Fibroblast of lung (primary cell): ENCODE data around the gene ANKH. TPM values are rescaled to one million over a fixed set of nuclear protein-coding genes. Genes with fewer than 3 reads are reported as not detected.

Source experiments
- DNase-seq, 2 donors: peaks; one replicate each; pipeline versions ENCODE4 v3.0.0 to v3.0.0-alpha.2; 2010; ENCODE audit warnings: low read depth in 2 of 2
- H2AFZ ChIP-seq: 2 replicates; pipeline ENCODE4 v1.5.1; 2012; ENCODE audit warnings: low read length, control low read depth, inconsistent platforms
- H3K27ac ChIP-seq: 2 replicates; pipeline ENCODE4 v1.5.1; 2011; ENCODE audit warnings: low read length, control low read depth; ENCODE audit not compliant: insufficient read depth
- H3K27me3 ChIP-seq: 2 replicates; pipeline ENCODE4 v1.5.1; 2011; ENCODE audit warnings: mild to moderate bottlenecking, low read length; ENCODE audit not compliant: control insufficient read depth, insufficient read depth
- H3K36me3 ChIP-seq: 2 replicates; pipeline ENCODE4 v1.5.1; 2011; ENCODE audit warnings: low read length; ENCODE audit not compliant: control insufficient read depth, insufficient read depth
- H3K4me1 ChIP-seq: 2 replicates; pipeline ENCODE4 v1.5.1; 2011; ENCODE audit warnings: low read length; ENCODE audit not compliant: control insufficient read depth, insufficient read depth; ENCODE audit errors: extremely low read depth
- H3K4me2 ChIP-seq: 2 replicates; pipeline ENCODE4 v1.5.1; 2011; ENCODE audit warnings: low read length, control low read depth; ENCODE audit not compliant: insufficient read depth; ENCODE audit errors: extremely low read depth
- H3K4me3 ChIP-seq, 4 experiments: fragments of 200-600 bp in 1 of 4; sonication (generic) in 1 of 4; replicated peaks in 1 of 4; 2 replicates each; pipeline ENCODE4 v1.5.1; 2011 to 2016; ENCODE audit warnings: low read length in 4 of 4, low read depth in 3 of 4, mild to moderate bottlenecking in 3 of 4, control low read depth in 2 of 4, inconsistent platforms in 1 of 4, mixed read lengths in 1 of 4; ENCODE audit not compliant: insufficient read depth in 1 of 4; ENCODE audit errors: control extremely low read depth in 1 of 4
- H3K79me2 ChIP-seq: 2 replicates; pipeline ENCODE4 v1.5.1; 2012; ENCODE audit warnings: mild to moderate bottlenecking, low read length, inconsistent platforms; ENCODE audit not compliant: control insufficient read depth, insufficient read depth
- H3K9ac ChIP-seq: 2 replicates; pipeline ENCODE4 v1.5.1; 2011; ENCODE audit warnings: mild to moderate bottlenecking, low read length, control low read depth; ENCODE audit not compliant: insufficient read depth
- H3K9me3 ChIP-seq: 2 replicates; pipeline ENCODE4 v1.5.1; 2012; ENCODE audit warnings: low read depth, low read length; ENCODE audit not compliant: control insufficient read depth, insufficient read depth
- H4K20me1 ChIP-seq: 2 replicates; pipeline ENCODE4 v1.5.1; 2011; ENCODE audit warnings: low read length; ENCODE audit not compliant: control insufficient read depth, insufficient read depth; ENCODE audit errors: extremely low read depth
- CTCF ChIP-seq, 2 donors: IDR thresholded peaks in 1 of 2; conservative IDR thresholded peaks in 1 of 2; 1 replicate in 1 of 2; 2 replicates in 1 of 2; pipeline ENCODE4 v1.5.1; 2011 to 2012; ENCODE audit warnings: low read length in 2 of 2, control low read depth in 1 of 2, inconsistent platforms in 1 of 2, low read depth in 1 of 2, mild to moderate bottlenecking in 1 of 2
- EZH2 ChIP-seq: IDR thresholded peaks from 2 replicates; pipeline ENCODE4 v1.5.1; 2012; ENCODE audit warnings: low read length, control low read depth, mild to moderate bottlenecking; ENCODE audit errors: missing control alignments
- polyA plus RNA-seq, 2 donors: library from polyadenylated mRNA; depleted of rRNA in 1 of 2; stranded (reverse) in 1 of 2; unstranded in 1 of 2; fragments of >200 nt; gene quantifications; 2 replicates each; pipeline ENCODE4 v1.2.1, GENCODE V29; 2011 to 2012; ENCODE audit warnings: missing spikeins in 1 of 2
- total RNA-seq: library from RNA; depleted of rRNA; stranded (reverse); fragments of >200 nt; gene quantifications from 2 replicates; pipeline ENCODE4 v1.2.1, GENCODE V29; 2014

ANKH gene
- total and polyA plus RNA-seq, 2 donors (not counting 1 experiment from before 2014, with no cell fraction given), result 5.8 to 10.9 TPM

GRCh38 chr5:14668181-14668591 is 203.4 kb downstream of the ANKH start:
- Histone ChIP-seq H3K36me3 (no peaks in the 10 kb centered on the region), H3K9me3 (no peaks in the 10 kb centered on the region), H4K20me1 (no peaks in the 10 kb centered on the region), H3K4me2 (no peak overlapping the region), H3K4me1 (peaks cover 1% of the 10 kb centered on the region), H3K79me2 (peaks cover 77% of the 10 kb centered on the region), H2AFZ (no peak overlapping the region), H3K27me3 (no peaks in the 10 kb centered on the region), H3K4me3 (no peak overlapping the region), H3K9ac (no peak overlapping the region), H3K27ac (no peak overlapping the region)
- DNase-seq, result no peak
- no peak for TF ChIP-seq EZH2
- no peak for TF ChIP-seq CTCF (conservative IDR thresholded peaks at IDR 0.05 in 1 of 2, IDR thresholded peaks at IDR 0.05 in 1 of 2; ENCODE audit: low read depth in 1 of 2, low read length in 2 of 2)

GRCh38 chr5:14667770-14668169 is 203.8 kb downstream of the ANKH start:
- Histone ChIP-seq H3K4me1 (peaks cover 4% of the 10 kb centered on the region), H3K9me3 (no peaks in the 10 kb centered on the region), H3K9ac (no peak overlapping the region), H3K27me3 (no peaks in the 10 kb centered on the region), H3K4me3 (no peak overlapping the region), H3K36me3 (no peaks in the 10 kb centered on the region), H2AFZ (no peak overlapping the region), H3K27ac (no peak overlapping the region), H3K79me2 (peaks cover 78% of the 10 kb centered on the region), H3K4me2 (no peak overlapping the region), H4K20me1 (no peaks in the 10 kb centered on the region)
- no peak for DNase-seq
- TF ChIP-seq CTCF (conservative IDR thresholded peaks at IDR 0.05 in 1 of 2, IDR thresholded peaks at IDR 0.05 in 1 of 2; ENCODE audit: low read depth in 1 of 2, low read length in 2 of 2) (no peak), EZH2 (no peak)

GRCh38 chr5:14667290-14667689 is 204.3 kb downstream of the ANKH start:
- Histone ChIP-seq H3K4me1 (peaks cover 4% of the 10 kb centered on the region), H3K9ac (no peak overlapping the region), H4K20me1 (no peaks in the 10 kb centered on the region), H3K79me2 (peaks cover 76% of the 10 kb centered on the region), H2AFZ (no peak overlapping the region), H3K27ac (no peak overlapping the region), H3K27me3 (no peaks in the 10 kb centered on the region), H3K4me2 (no peak overlapping the region), H3K36me3 (no peaks in the 10 kb centered on the region), H3K9me3 (no peaks in the 10 kb centered on the region), H3K4me3 (no peak overlapping the region)
- no peak for TF ChIP-seq CTCF (conservative IDR thresholded peaks at IDR 0.05 in 1 of 2, IDR thresholded peaks at IDR 0.05 in 1 of 2; ENCODE audit: low read depth in 1 of 2, low read length in 2 of 2)
- TF ChIP-seq EZH2, result no peak
- no peak for DNase-seq
